HuH-7.5 (cell line): Measurements from ENCODE around the gene MCFD2.
A peak's percentile ranks its signal among the peaks of the same experiment; 100 is the strongest.

Experiments
- DNase-seq: peaks from one replicate; pipeline ENCODE4 v3.0.0; 2011; ENCODE audit warnings: low spot score

The MCFD2 gene

DNA sequence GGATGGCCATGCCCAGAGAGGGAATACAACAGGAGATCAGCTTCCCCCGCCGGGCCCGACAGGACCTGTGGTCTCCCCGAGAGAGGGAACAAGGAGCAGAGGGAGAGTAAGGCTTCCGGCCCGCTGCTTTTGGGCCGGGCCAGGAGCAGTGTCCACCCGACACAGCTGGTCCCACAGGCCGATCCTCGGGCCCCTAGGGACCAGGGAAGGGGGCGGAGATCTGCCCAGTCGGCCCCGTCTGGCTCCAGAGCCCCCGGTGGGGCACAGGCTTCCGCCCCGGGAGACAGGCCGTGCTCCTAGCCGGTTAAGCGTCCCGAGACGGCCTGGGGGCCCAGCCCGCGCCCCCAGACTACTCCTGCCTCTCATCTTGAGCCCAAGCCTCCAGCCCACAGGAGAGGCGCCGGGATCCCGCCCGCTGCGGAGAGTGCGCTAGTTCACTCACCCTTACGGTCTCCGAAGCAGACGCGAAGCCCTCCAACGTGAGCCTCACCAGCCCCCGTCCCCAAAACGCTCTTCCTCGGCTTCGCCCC is at the start of gene MCFD2:
MCFD2 (minus strand) TSS at position 526 of the 530 bp plus-strand sequence. CDS start 6,635 bp downstream, outside the sequence.
- DNase-seq = peak; percentile 20

- DNase-seq = no peak
These were observed 49.4 kb upstream of the MCFD2 start for GRCh38 chr2:46964835-46965560.

DNA sequence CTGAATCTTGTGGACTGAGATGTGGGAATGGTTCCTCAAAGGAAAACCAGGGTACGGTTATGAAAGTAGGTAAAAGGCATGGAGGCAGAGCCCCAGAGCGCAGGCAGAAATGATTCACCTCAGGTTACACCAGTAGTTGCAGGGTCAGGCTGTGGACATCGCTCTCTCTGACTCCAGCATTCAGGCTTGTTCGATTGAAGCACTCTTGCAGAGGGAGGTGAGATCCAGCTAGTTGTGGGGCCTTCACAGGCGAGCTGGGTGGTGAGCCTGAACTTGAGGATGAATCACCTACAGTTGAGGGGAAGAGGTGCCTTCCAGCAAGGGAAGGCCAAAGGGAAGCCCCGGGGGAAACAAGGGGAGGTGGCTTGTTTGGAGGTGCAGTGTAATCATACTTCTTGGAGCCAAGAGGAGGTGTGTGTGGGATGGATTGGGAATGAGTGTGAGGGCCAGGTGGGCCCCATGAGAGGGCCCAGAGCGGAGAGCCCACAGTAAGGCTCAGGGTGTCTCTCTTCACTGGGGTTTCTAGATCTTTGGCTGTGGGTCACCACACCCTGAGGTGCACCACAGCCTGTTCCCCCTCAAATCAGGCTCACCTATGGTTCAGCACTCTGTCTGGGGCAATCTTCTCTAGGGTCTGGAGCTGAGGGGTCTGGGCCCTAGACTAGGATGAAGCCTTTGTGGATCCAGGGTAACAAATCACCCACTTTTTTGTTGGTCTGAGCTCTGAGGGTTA is 48.5 kb upstream of the MCFD2 start:
- no peak for DNase-seq

DNA sequence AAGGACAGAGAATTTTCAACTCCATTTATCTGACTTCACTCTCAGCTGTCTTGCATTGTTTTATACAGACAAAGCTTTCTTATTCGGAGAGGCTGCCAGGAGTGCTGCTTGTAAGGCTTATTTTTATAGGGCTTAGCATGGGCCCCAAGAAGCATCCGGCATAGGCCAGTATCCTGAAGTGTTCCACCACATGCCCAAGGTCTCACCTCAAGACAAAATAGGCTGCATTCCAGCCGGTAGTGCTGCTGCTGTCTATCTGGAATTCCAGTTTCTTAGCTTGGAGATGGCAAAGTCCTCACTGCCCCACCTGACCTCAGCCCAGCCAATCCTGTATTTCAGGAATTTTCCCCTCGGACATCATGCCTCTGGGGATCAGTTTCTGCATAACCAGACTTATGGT is 47.6 kb upstream of the MCFD2 start:
- DNase-seq = no peak

DNA sequence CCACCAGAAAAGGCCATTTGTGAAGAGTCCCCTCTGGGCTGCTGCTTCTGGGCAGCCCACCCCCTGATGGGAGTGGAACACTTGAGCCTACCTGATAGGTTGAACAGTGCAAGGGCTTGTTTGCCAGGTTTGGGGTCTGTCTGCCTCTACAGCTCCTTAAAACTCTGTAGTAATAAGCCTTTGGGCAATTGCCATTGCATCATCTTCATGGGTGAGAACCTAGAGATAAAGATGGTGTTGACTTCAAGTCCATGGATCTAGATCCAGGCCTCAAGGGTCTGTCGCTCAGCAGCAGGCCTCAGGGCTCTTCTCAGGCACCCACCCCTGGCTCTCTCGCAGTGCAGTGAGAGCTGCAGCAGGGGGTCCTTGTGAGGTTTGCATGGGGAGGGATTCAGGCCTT is 47.1 kb upstream of the MCFD2 start:
- DNase-seq = no peak

- DNase-seq = no peak
These were observed 45.0 kb upstream of the MCFD2 start for GRCh38 chr2:46960618-46961017.

- no peak for DNase-seq
These were observed 42.9 kb upstream of the MCFD2 start for GRCh38 chr2:46958431-46959017.

DNA sequence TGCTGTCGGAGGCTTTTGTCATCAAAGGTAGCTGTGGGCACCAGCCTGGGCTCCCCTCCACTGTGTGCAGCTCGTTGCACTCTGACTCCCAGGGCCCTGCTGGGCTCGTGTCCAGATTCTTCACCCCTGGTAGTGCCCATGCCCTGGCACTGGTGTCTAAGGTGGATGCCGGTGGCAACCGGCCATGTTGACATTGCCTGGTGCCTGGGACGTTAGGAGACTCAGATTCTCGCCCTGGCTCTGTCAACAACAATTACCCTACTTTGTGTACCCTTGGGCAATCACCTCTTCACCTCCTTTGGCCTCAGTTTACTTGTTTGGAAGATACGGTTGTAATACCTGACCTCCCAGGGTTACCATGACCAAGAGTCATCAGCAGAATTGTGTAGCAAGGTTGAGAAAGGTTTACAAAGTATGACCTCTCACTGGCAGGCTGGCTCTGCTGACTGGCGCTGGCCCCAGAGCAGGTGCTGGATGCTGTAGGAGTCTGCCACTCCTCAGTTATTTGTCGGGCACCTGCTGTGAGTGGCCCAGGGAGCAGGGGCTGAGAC is 41.5 kb upstream of the MCFD2 start:
- no peak for DNase-seq

GRCh38 chr2:46955764-46956163 is 40.2 kb upstream of the MCFD2 start:
- no peak for DNase-seq

- DNase-seq = peak; percentile 28
These were observed 39.5 kb upstream of the MCFD2 start for GRCh38 chr2:46954951-46955571.

- no peak for DNase-seq
These were observed 36.6 kb upstream of the MCFD2 start for GRCh38 chr2:46952171-46952570.

- DNase-seq = no peak
These were observed 35.9 kb upstream of the MCFD2 start for GRCh38 chr2:46951290-46952064.

DNA sequence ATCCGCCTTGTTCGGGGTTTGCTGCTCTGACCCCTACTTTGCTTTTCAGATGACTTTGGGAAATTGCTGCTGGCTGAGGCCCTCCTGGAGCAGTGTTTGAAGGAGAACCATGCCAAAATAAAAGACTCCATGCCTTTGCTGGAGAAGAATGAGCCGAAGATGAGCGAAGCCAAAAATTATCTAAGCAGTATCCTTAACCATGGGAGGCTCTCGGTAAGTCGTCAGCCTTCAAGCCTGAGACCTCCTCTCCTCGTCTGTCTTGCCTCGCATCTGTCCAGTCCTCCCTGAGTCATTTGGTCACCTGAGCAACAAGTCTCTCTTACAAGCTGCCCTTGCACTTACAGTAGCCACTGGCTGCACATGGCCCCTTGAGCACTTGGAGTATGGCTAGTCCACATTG is 34.7 kb upstream of the MCFD2 start:
- DNase-seq = no peak

DNA sequence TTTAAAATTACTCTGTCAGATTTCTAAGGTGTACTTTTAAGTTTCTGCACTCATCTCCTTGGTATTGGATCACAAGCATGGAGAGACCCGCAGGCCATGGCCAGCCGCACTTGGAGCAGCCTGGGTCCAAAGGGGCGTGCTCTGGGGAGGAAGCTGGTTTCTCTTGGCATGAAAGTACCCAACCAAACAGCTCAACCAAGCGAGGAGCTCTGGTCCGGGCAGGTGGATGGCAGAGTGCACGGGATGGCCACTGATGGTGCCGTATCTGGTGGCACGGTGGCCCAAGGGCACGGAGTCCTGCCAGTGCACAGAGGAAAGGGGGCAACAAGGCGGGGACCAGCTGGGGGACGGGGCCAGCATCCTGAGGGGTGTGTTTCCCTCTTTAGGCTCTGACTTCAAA is 32.2 kb upstream of the MCFD2 start:
- DNase-seq = no peak

DNA sequence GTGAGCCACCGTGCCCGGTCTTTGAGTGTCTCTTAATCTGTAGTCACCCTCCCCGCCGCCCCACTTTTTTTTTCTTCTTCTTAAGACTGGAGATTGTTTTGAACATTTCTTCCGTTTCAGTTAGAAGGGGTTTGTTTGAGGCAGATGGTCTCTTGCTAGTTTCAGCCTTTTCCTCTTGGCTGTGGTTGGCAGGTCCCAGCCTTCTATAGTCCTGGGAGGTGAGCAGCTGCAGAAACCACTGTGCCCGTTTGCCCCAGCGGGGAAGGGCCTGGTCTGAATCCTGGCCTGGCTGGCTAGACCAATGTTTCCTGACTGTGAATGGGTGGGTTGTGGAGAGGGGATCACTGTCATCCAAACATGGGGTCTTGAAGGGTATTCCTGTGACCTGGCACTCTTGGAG is 30.1 kb upstream of the MCFD2 start:
- DNase-seq = no peak

DNA sequence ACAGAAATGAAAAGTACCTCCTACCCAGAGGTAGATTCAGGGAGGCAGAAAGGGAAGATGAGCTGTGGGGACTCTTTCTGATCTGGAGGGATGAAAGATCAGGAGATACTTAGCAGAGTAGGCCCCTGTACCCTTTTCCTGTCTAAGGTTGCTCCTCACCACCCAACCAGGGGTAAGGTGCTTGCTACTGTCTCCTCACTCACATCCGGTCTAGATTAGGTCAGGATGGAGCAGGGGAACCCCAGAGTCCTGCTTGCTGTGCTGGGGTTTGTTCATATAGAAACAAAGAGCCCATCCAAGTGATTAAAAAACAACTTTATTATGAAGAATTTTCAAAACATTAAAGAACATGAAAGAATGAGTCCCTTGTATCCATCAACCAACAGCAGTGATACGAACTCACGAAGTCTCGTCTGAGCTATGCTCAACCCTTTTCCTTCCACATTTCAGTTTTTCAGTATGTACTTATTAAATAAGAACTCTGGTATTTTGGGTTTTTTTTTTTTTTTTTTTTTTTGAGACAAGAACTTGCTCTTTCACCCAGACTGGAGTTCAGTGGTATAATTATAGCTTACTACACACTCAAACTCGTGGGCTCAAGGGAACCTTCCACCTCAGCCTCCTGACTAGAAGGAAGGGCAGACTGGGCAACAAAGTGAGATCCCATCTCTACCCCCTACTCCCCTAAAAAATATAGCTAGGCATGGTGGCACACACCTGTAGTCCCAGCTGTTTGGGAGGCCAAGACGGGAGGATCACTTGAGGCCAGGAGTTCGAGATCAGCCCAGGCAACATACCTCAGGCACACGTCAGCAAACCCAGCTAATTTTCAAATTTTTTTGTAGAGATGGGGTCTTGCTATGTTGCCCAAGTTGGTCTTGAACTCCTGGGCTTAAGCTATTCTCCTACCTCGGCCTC is 28.5 kb upstream of the MCFD2 start:
- no peak for DNase-seq

DNA sequence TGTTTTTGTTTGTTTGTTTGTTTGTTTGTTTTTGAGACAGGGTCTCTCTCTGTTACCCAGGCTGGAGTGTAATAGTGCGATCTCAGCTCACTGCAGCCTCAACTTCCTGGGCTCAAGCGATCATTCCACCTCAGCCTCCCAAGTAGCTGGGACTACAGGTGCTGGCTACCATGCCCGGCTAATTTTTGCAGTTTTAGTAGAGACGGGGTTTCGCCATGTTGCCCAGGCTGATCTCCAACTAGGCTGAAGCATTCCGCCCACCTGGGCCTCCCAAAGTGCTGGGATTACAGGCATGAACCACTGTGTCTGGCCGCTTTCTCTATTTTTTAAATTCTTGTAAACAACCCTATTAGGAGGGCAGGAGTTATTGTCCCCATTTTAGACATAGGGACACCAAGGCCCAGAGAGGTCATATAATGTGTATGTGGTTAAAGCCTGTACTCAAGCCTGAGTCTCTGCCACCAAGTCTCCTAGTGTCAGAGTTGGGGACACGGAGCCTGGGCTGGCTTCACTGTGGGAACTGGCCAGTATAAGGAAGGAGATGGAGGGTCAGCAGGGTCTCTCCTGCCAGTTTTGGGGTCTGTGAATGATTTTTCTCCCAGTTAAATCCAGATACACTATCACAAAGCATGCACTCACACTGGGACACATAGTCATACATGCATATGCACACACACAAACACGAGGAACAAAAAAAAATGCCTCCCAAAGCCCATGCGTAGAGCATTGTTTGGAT is 27.5 kb upstream of the MCFD2 start:
- DNase-seq = no peak

- DNase-seq = peak; percentile 32
These were observed 26.5 kb upstream of the MCFD2 start for GRCh38 chr2:46942143-46942526.

DNA sequence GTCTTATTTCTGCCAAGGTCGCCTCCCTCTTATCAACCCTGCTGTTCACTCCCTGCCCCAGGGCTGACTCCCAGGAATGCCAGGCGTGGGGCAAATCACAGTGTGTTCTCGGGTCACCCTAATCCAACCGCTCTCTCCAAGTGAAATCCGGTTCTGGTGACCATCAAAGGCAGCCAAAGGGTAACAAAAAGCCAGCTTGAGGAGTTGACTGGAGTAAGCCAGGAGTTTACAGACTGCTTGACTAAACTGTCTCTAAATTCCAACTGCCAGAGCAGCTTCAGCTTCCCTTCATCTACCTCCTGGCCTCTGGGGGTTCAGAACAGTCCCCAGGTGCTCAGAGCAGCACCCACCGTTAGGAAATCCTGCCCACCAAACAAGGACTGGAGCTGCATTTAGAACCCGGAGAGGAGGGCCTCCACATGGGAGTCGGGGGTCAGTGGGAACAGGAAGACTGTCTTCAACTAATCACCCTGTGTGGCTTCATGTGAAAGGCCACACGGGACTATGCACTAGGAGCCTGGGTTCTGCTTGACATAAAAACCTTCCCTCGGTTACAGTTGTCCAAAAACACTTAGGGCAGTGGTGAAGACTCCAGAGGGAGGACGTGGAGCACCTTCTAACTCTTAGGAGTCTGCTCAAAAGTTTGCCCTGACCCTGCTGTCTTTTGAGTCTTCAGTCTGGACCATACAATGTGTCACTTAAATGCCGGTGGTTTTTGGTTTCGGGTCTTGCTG is 24.2 kb upstream of the MCFD2 start:
- DNase-seq = no peak
